RPMI8226 (cell line): ENCODE data around the gene TAS2R43.
"Not testable (repeated sequence)": the region's sequence is repeated elsewhere in the genome, so short reads cannot be mapped to it uniquely, and the experiment has no call there.

Source experiments
- DNase-seq: peaks from one replicate; pipeline ENCODE4 v3.0.0-alpha.2; 2015

The TAS2R43 gene

GRCh38 chr12:11092128-11092527, at the start of gene TAS2R43:
Gene TAS2R43 (minus strand): TSS chr12:11092313. CDS start chr12:11092229, 84 bp downstream.
- no peak for DNase-seq

GRCh38 chr12:11136075-11136474, 44.0 kb upstream of the TAS2R43 start:
- no peak for DNase-seq

- no peak for DNase-seq
Observed at GRCh38 chr12:11134305-11134704, 42.2 kb upstream of the TAS2R43 start, which contains the start of gene TAS2R30. Gene TAS2R30 (minus strand): TSS chr12:11134644. CDS start chr12:11134244, 400 bp downstream.

DNA sequence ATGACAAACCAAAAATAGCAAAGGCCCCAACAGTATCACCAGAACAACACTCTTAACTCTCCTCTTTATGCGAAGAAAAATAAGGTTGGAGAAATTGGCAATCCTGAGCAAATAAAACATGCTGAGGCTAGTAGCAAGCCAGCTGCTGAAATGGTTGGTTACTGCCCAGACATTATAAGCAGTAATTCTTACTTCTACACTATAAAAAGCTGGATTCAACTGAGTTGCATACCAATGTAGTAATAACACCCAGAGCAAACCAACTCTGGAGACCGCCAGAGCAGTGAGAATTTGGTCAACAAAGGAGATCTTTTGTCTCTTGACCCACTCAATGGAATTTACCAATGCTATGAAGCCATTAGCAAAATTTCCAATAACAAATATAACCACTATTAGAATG, 41.7 kb upstream of the TAS2R43 start:
- DNase-seq, result no peak

- DNase-seq, result no peak
Observed at GRCh38 chr12:11133162-11133561, 41.0 kb upstream of the TAS2R43 start.

DNA sequence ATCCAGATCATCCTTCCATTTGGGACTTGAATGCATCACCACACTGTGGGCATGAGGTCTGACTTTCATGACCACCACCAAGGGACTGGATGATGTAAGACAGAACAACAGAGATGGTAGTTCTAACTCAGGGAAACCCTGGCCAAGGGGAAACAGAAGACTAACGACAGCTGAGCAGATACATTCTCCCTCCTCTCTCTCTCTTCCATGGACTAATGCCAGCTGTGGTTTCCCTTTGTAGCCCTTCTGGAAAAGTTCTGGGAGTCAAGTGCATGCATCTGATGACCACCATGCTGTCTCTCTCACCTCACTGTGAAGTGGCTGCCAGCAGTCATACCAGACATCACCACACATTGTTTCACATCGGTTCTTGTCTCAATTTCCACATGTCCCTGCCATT, 38.9 kb upstream of the TAS2R43 start:
- no peak for DNase-seq

DNA sequence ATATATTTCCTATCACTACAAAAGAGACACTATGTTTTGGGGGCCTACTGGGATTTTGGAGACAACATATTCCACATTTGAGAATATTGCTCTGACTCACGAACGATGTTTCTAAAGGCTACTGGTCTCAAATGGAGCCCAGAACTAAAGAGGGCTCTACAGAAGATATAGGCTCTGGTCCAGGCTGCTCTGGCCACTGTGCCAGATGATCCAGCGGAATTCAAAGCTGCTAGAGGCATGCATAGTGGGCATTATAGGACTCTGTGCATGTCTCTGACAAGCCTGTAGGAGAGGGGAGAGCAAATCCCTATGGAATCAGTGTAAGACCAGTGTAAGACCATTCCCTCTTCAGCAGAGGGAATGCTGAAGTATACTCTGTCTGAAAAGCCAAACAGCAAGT, 38.3 kb upstream of the TAS2R43 start:
- DNase-seq, result no peak

DNA sequence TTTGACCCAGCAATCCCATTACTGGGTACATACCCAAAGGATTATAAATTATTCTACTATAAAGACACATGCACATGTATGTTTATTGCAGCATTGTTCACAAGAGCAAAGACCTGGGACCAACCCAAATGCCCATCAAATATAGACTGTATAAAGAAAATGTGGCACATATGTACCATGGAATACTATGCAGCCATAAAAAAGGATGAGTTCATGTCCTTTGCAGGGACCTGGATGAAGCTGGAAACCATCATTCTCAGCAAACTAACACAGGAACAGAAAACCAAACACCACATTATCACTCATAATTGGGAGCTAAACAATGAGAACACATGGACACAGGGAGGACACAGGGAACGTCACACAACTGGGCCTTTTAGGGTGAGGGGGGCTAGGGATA, 22.0 kb upstream of the TAS2R43 start:
- DNase-seq, result not testable (repeated sequence)

GRCh38 chr12:11111213-11111612, 19.1 kb upstream of the TAS2R43 start:
- not testable (repeated sequence) for DNase-seq

DNA sequence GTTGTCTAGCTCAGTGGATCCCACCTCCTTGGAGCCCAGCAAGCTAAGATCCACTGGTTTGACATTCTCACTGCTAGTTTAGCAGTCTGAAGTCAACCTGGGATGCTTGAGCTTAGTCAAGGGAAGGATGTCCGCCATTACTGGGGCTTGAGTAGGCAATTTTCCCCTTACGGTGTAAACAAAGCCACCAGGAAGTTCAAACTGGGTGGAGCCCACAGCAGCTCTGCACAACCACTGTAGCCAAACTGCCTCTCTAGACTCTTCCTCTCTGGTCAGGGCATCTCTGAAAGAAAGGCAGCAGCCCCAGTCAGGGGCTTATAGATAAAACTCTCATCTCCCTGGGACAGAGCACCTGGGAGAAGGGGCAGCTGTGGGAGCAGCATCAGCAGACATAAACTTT, 16.7 kb upstream of the TAS2R43 start:
- DNase-seq, result no peak

DNA sequence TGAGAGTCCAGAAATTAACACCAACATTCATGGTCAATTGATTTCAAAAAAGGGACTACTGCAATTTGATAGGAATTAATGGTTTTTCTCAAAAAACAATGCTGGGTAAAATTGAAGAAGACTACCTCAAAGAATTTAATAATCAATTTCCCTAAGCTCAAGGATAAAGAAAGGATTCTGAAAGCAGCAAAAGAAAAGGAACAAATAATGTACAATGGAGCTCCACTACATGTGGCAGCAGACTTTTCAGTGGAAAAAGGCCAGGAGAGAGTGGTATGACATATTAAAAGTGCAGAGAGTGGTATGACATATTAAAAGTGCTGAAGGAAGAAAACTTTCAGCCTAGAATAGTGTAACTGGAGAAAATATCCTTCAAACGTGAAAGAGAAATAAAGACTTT, 15.6 kb upstream of the TAS2R43 start:
- no peak for DNase-seq

GRCh38 chr12:11106288-11106687, 14.2 kb upstream of the TAS2R43 start:
- no peak for DNase-seq

- no peak for DNase-seq
Observed at GRCh38 chr12:11105546-11105945, 13.4 kb upstream of the TAS2R43 start.

DNA sequence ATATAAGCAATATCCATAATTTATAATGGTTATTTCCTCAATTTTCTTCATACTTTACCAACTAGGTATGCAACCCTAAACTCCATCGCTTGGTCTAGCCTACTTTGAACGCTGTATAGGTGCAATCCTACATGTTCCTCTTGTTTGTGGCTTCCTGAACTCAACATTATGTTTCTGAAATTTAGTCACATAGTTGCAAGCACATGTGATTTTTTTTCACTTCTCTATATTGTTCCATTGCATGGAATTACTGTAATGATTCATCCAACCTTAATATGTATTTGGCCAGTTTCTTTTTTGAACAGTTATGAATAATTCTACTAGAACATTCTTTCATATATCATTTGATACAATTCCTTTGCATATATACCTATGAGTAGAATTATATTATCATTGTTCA, 2.8 kb upstream of the TAS2R43 start:
- not testable (repeated sequence) for DNase-seq

DNA sequence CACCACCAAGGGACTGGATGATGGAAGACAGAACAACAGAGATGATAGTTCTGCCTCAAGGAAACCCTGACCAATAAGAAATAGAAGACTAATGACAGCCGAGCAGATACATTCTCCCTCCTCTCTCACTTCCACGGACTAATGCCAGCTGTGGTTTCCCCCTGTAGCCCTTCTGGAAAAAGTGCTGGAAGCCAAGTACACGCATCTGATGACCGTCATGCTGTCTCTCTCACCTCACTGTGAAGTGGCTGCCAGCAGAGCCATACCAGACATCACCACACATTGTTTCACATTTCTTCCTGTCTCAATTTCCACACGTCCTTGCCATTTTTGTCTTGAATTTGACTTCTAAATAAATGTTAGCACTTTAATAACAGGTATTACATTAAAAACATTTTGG, 2.9 kb downstream of the TAS2R43 start:
- no peak for DNase-seq

DNA sequence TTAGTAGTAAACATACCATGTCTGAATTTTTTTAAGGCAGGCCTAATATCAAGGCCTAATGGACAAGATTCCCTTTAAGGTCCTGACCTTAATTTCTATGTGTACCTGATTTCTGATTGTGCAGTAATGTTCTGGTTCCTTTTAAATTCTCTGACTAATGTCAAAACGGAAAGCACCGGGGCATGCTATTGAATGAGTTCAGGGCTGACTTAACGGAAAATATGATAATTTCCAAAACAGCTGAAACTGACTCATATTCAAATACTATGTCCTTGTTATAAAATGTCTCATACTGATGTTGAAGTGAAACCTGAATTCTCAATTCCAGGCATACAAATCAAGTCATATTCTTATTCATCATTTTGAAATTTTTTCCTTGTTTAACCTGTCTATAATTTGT, 6.7 kb downstream of the TAS2R43 start:
- DNase-seq, result no peak

- DNase-seq, result no peak
Observed at GRCh38 chr12:11081987-11082386, 10.1 kb downstream of the TAS2R43 start.

GRCh38 chr12:11078246-11078645, 13.9 kb downstream of the TAS2R43 start:
- DNase-seq, result no peak

DNA sequence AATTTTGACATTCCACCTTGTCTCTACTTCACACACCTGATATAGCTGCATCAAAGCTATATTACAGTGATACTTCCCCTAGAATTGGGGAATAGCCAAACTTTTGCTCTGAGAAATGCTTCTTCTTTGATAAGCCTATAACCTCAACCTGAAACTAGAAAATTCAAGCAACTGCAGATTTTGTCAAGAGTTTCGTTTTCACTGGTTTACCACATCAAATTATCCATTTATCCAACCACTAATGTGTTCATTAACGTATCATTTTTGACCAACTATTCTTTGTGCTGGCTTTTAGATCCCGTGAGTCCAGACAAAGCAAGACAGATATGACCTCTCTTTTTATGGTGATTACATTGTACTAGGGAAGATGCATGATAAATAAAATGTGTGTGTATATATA, 16.5 kb downstream of the TAS2R43 start:
- peak; percentile 6 for DNase-seq

DNA sequence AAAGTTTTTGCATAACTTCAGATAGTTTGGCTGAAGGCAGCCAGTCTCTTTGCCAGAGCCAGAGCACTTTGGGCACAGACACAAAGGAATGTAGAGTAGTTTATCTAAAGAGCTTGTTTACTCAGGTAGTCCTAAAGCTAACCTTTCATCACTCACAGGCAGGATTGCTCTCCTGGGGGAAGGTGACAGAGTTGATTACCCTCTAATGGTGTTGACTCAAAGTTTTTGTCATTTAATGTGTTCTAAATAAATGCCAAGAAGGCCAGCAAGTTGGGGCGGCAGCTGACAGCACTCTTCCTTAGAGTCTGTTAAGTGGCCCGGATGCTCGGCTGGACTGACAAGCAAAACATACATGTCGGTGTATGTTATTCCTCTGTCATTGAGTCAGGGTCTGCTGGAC, 20.7 kb downstream of the TAS2R43 start:
- DNase-seq, result no peak

DNA sequence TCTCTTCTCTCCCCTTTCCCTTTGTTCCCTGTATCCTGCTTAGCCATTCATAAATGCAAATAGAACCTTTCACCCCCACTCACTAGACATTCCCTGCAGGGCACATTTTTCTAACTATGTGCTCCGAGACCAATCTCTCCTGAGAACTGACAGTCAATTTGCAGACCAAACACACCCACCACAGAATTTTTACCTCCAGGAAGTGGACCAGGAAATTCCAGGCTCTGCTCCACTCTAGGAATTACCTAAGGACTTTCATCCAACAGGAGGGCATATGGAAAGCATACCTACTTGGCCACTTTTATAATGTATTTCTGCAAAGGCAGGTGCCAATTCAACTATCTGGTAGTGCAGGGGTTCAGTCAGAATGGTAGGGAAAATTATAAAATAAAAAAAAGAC, 21.1 kb downstream of the TAS2R43 start:
- no peak for DNase-seq

DNA sequence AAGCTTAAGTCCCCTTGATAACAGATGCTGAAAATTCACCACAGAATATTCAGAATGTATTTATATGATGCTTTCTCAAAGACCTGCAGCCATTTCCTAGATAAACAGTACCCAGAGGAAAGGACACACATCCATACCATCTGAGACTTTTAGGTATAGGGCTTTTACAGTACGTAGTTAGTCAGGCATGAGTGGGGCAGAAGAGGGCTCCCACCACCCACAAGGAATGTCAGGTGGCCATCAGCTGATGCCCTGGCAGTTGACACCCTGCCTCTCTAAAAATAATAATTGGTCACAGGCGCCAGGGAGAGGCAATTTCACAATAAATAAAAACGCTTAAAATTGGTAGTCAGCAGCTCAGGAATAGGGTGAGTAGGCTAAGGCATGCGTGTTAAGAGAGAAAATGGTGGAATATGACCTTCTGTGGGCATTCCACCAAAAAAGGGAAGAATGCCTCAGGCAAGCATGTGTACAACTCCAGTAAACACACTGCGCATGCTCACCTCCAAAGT, 22.2 kb downstream of the TAS2R43 start:
- DNase-seq, result no peak

GRCh38 chr12:11067514-11067913, 24.6 kb downstream of the TAS2R43 start:
- DNase-seq, result peak; percentile 4

DNA sequence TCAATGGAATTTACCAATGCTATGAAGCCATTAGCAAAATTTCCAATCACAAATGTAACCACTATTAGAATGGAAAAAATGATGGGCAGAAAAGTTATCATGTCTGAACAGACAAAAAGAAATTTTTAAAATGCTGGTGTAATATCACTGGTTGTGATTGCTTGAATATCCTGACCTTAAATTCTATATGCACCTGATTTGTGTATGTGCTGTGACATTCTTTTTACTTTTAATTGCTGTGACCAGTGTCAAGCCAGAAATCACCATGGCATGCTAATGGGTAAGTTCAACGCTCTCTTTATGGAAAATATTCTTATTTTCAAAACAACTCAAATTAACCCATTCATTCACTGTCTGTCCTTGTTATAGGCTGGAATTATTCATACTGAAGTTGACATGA, 29.9 kb downstream of the TAS2R43 start, which contains the start of gene TAS2R46:
TSS of gene TAS2R46 (minus strand) at position 101 of the 400 bp plus-strand sequence. CDS start at position 101, 0 bp downstream.
- not testable (repeated sequence) for DNase-seq

- DNase-seq, result no peak
Observed at GRCh38 chr12:11059784-11060183, 32.3 kb downstream of the TAS2R43 start.
